GM12891 (cell line): ENCODE measurements around the gene BTAF1.

Experiments
- POLR2A ChIP-seq: IDR thresholded peaks from 2 replicates; pipeline ENCODE4 v1.6.1; 2011; ENCODE audit warnings: low read depth, low read length, control low read depth
- POLR2AphosphoS5 ChIP-seq: IDR thresholded peaks from 2 replicates; pipeline ENCODE4 v1.6.1; 2011; ENCODE audit warnings: low read depth, low read length, control low read depth
- POU2F2 ChIP-seq: IDR thresholded peaks from 2 replicates; pipeline ENCODE4 v1.6.1; 2011; ENCODE audit warnings: low read depth, mild to moderate bottlenecking, control low read depth, low read length, moderate library complexity
- SPI1 ChIP-seq: IDR thresholded peaks from 2 replicates; pipeline ENCODE4 v1.6.1; 2011; ENCODE audit warnings: low read depth, low read length, control low read depth
- TAF1 ChIP-seq: IDR thresholded peaks from 2 replicates; pipeline ENCODE4 v1.6.1; 2011; ENCODE audit warnings: low read depth, low read length, control low read depth

DNA sequence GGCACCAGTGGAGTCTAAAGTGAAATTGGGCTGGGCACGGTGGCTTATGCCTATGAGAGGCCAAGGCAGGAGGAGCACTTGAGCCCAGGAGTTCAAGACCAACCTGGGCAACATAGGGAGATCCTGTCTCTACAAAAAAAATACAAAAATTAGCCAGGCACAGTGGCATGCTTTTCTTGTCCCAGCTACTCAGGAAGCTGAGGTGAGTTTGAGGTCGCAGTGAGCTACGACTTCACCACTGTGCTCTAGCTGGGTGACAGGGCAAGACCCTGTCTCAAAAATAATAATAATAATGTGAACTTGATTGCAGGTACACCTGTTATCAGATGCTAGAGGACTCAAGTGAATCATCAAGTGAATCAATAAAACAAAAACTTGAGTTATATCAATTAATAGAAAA, 108.0 kb downstream of the BTAF1 start:
- TF ChIP-seq POLR2AphosphoS5 (no peak), POLR2A (no peak), TAF1 (no peak), SPI1 (no peak), POU2F2 (no peak)
